Occipital lobe (tissue), 2 donors: ENCODE measurements around the gene POLR3C. TPM values are rescaled to one million over a fixed set of nuclear protein-coding genes. Genes with fewer than 3 reads are reported as not detected.
A peak's percentile ranks its signal among the peaks of the same experiment; 100 is the strongest.
"Not testable (repeated sequence)": the region's sequence is repeated elsewhere in the genome, so short reads cannot be mapped to it uniquely, and the experiment has no call there.

Experiments used
- DNase-seq: peaks from one replicate; lab custom pipeline; 2025; lab: John Stamatoyannopoulos, UW
- total RNA-seq: library from RNA; depleted of rRNA; stranded (reverse); fragments of >200 nt; gene quantifications from one replicate; pipeline ENCODE4 v1.2.3, GENCODE V29; 2014

POLR3C gene, protein sequence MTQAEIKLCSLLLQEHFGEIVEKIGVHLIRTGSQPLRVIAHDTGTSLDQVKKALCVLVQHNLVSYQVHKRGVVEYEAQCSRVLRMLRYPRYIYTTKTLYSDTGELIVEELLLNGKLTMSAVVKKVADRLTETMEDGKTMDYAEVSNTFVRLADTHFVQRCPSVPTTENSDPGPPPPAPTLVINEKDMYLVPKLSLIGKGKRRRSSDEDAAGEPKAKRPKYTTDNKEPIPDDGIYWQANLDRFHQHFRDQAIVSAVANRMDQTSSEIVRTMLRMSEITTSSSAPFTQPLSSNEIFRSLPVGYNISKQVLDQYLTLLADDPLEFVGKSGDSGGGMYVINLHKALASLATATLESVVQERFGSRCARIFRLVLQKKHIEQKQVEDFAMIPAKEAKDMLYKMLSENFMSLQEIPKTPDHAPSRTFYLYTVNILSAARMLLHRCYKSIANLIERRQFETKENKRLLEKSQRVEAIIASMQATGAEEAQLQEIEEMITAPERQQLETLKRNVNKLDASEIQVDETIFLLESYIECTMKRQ
- total RNA-seq, result 31.5 TPM

DNA sequence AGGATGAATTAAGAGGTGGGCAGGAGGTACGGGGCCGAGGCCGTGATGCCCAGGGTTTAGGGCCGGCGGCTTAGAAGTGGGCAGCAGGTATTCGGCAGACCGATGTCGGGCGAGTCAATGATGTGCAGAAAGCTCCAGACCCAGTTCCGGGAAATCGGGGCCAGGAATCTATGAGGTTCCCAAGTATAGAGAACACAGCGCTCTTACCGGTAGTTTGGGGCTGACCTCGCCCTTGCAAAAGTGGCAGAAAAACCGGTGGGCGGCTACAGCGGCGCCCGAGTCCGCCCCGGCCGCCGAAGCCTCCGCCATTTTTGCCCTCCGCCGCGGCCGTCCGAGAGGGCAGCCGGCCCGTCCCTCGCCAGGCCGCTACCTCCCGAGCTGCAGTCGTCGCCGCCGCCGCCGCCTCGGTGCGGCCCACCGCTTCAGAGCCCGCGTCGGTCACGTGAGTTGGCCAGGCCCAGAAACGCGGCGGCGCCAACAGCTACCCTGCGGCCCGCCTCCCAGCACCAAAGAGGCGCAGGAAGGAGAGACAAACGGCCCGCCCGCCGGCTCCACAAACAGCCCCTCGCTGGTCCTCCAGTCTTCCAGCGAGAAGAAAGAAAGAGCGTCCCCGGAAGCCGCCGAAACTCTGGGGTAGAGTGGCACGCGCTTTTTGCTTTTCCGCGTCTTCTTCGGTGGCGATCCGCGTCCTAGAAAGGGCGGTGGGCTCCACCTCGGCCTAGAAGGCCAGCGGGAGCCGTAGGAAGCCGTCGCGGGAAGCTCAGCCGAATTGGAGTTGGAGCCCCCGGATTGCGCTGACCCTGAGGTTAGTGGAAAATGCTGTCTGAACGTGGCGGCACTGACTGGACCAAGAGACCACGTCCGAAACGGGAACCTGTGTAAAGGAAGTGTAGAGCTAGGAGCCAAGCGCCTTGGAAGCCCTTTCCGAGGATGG lies at the start of gene POLR3C, which contains the start of gene RNF115:
Gene POLR3C, plus strand, starts transcription at position 636 of the 934 bp plus-strand sequence. CDS start 1,577 bp downstream, outside the sequence.
Gene RNF115, minus strand, starts transcription at position 531 of the 934 bp plus-strand sequence. Its CDS starts 222 bp downstream, at position 309.
- peak; percentile 90 for DNase-seq

DNA sequence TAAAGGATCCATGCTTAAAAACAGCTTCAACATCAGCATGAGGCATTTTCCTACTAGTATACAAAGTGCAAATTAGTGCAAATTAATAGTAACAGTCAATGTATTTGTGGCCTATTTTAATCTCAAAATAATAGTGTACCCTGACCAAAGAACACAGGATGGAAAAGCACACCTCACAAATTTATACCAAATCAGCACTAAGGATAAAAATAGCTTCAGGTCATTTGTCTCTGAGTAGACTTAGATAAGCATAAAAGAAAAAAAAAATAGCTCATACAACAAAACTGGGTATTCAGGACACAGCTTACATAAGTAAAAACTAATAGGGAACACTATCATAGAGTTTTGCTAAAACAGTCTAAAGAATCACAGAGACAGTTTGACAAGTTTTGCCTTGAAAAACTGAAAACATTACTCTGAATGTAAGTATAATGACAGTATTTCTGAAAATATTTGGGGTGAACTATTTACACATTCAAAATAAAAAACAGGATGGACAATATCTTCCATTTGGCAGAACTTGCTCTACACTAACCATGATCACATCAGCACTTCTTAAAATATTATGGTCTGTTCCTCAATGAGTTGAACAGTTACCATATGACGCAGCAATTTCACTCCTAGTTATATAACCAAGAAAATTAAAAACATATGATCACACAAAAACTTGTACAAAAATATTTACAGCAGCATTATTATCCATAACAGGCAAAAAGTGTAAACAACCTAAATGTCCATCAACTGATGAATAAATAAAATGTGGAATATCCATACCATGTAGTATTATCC lies 46.4 kb upstream of the POLR3C start:
- DNase-seq, result no peak

DNA sequence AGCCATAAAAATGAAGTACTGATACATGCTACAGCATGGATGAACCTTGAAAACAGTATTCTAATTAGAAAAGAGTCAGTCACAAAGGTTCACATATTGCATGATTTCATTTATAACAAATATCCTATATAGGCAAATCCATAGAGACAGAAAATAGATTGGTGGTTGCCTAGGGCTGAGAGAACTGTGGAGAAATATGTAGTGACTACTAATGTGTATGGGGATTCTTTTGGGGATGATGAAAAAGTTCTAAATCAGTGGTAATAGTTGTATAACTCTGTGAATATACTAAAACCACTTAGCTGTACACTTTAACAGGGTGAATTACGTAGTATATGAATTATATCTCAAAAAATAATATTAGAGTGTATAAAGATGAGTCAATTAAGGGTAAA lies 45.9 kb upstream of the POLR3C start:
- DNase-seq, result no peak

DNA sequence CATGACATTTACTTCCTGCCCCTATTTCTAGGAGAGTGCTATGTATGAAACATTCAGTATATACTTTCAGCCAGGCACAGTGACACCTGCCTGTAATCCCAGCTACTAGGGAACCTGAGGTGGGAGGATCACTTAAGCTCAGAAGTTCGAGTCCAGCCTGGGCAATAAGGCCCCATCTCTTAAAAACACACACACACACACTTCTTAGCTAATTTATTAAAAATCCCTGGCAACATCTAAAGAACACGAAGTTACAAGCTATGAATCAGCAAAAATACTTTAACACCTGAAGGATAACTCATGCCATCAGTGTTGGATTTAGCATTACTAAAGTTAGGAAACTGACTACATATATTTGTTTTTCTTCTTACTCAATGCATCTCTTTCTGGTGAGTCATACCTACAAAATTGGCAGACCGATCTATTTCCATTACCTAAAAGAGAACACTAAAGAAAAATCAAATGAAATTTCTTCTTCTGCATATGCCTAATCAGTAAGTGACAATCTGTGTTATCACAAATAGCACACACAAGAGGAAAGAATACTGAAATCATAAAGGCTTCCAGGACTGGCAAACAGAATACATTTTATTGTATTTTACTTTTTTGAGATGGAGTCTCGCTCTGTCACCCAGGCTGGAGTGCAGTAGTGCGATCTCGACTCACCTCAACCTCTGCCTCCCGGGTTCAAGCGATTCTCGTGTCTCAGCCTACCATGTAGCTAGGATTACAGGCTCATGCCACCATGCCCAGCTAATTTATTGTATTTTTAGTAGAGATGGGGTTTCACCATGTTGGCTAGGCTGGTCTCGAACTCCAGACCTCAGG lies 41.5 kb upstream of the POLR3C start:
- no peak for DNase-seq

- no peak for DNase-seq
Measured at GRCh38 chr1:145784409-145784808, 39.6 kb upstream of the POLR3C start.

GRCh38 chr1:145785547-145785946 lies 38.5 kb upstream of the POLR3C start:
- DNase-seq, result no peak

GRCh38 chr1:145786271-145786670 lies 37.7 kb upstream of the POLR3C start:
- DNase-seq, result no peak

GRCh38 chr1:145788580-145788979 lies 35.4 kb upstream of the POLR3C start:
- no peak for DNase-seq

DNA sequence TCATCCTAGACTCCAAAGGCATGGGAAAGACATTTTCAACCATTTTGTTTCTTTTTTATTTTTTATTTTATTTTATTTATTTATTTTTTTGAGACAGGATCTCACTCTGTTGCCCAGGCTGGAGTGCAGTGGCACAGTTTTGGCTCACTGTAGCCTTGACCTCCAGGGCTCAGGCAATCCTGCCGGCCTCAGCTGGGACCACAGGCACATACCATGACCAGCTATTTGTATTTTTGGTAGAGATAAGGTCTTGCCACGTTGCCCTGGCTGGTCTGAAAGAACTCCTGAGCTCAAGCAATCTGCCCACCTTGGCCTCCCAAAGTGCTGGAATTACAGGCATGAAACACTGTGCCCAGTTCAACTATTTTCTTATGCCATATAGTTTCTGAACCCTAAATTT lies 32.1 kb upstream of the POLR3C start:
- not testable (repeated sequence) for DNase-seq

GRCh38 chr1:145792484-145792883 lies 31.5 kb upstream of the POLR3C start:
- DNase-seq, result no peak

GRCh38 chr1:145795257-145795881 lies 28.6 kb upstream of the POLR3C start:
- no peak for DNase-seq

GRCh38 chr1:145796753-145797152 lies 27.2 kb upstream of the POLR3C start:
- DNase-seq, result no peak

DNA sequence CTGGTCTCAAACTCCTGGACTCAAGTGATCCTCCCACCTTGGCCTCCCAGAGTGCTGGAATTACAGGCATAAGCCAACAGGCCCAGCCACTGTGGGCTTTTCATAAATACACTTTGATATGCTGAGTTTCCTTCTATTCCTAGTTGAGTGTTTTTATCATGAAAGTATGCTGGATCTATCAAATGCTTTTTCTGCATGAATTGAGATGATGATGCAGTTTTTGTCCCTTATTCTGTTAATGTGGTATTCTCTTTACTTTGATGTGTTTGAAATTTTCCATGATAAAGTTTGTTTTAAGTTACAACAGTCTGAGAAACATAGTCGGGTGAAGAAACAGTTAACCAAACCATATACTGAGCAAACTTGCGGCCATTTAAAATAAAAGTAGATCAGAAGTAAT lies 24.2 kb upstream of the POLR3C start:
- no peak for DNase-seq

GRCh38 chr1:145804235-145805045 lies 19.6 kb upstream of the POLR3C start:
- no peak for DNase-seq

GRCh38 chr1:145805057-145805456 lies 18.9 kb upstream of the POLR3C start:
- no peak for DNase-seq

DNA sequence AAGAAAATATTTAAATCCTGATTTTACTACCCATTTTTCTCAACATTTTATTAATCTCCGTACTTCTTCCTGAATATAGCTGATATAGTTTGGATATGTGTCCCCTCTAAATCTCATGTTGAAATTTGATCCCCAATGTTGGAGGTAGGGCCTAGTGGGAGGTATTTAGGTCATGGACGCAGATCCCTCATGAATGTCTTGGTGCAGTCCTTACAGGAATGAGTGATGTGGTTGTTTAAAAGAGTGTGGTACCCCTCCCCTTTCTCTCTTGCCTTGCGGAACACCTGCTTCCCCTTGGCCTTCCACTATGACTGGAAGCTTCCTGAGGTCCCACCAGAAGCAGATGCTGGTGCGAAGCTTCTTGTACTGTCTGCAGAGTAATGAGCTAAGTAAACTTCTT lies 17.6 kb upstream of the POLR3C start:
- DNase-seq, result no peak

- no peak for DNase-seq
Measured at GRCh38 chr1:145806844-145807243, 17.2 kb upstream of the POLR3C start.

GRCh38 chr1:145812977-145813810 lies 10.8 kb upstream of the POLR3C start:
- not testable (repeated sequence) for DNase-seq
